Esophagus muscularis mucosa (tissue), 4 donors: ENCODE data around the gene MCUR1.

ENCODE experiments used
- EP300 ChIP-seq: sonication (generic); formaldehyde crosslinking; IDR thresholded peaks from one replicate; pipeline ENCODE4 v1.6.1; 2017; ENCODE audit warnings: antibody characterized with exemption
- POLR2A ChIP-seq: fragments of 450-650 bp; IDR thresholded peaks from one replicate; pipeline ENCODE4 v1.6.1; 2017; ENCODE audit warnings: antibody characterized with exemption, moderate library complexity, mild to moderate bottlenecking, low read depth
- TF ChIP-seq, protein P1 (sequence below), 3 experiments: fragments of 200-600 bp in 2 of 3; fragments of 450-650 bp in 1 of 3; sonication (generic) in 2 of 3; IDR thresholded peaks; one replicate each; pipeline ENCODE4 v1.5.1; 2017 to 2019; ENCODE audit warnings: antibody characterized with exemption in 3 of 3, mild to moderate bottlenecking in 2 of 3, moderate library complexity in 1 of 3

- TF ChIP-seq EP300 (no peak), POLR2A (no peak)
- TF ChIP-seq, protein P1, sequence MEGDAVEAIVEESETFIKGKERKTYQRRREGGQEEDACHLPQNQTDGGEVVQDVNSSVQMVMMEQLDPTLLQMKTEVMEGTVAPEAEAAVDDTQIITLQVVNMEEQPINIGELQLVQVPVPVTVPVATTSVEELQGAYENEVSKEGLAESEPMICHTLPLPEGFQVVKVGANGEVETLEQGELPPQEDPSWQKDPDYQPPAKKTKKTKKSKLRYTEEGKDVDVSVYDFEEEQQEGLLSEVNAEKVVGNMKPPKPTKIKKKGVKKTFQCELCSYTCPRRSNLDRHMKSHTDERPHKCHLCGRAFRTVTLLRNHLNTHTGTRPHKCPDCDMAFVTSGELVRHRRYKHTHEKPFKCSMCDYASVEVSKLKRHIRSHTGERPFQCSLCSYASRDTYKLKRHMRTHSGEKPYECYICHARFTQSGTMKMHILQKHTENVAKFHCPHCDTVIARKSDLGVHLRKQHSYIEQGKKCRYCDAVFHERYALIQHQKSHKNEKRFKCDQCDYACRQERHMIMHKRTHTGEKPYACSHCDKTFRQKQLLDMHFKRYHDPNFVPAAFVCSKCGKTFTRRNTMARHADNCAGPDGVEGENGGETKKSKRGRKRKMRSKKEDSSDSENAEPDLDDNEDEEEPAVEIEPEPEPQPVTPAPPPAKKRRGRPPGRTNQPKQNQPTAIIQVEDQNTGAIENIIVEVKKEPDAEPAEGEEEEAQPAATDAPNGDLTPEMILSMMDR (IDR thresholded peaks at IDR 0.05), result no peak
Observed at GRCh38 chr6:13836170-13836569, 21.8 kb upstream of the MCUR1 start.
